ENCODE data around the gene WDTC1. TPM values are rescaled to one million over a fixed set of nuclear protein-coding genes. Genes with fewer than 3 reads are reported as not detected.

Gene WDTC1
- total and polyA plus RNA-seq, 9 of the 15 experiments (the other 6 are each of a cell fraction or from before 2014, with no cell fraction given) = 0.18 to 32.3 (median 8.8) TPM

DNA sequence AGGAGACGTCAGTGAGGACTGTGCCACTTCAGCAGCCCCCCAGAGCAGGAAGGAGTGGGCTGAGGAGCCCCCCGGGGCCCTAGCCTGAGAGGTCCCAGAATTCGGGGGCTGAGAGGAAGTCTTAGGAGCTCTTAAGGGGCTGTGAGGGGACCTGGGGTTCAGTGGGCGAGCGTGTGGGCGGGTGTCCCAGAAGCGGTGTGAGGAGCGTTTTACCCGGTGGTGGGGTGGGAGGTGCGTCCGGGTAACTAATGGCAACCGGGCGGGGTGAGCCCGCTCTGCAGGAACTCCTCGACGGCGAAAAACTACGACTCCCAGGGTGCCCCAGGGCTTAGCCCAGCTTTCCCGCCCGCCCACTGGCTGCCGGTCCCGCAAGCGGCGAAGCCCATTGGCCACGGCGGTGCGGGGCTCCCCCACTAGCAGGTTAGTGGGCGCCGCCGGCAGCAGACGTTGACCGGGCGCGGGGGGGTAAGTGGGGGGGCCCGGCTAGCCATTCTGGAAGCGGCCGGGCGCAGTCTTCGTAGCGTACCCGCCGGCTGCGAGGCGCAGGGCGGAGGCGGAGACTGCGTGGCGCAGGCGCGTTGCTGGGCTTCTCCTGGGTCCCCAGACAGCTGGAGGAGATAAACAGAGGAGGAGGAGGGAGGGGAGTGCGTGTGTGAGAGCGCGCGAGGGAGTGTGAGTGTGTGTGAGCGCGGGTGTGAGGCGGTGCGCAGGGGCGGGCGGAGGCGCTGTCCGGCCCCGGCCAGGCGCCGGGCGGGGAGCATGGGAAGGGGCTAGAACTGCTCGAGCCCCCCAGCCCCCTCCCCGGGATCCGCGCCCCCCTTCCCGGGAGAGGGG is at the start of gene WDTC1 (continued):
- TF ChIP-seq FOXA1 (IDR thresholded peaks at IDR 0.05; ENCODE audit: borderline replicate concordance) (no peak), ZNF785 (CRISPR knock-in tag; IDR thresholded peaks at IDR 0.05) (no peak), SMARCA5 (IDR thresholded peaks at IDR 0.05) (no peak), ZNF766 (CRISPR knock-in tag; conservative IDR thresholded peaks at IDR 0.05) (no peak), CHCHD3 (CRISPR knock-in tag; IDR thresholded peaks at IDR 0.05) (no peak), ARID2 (IDR thresholded peaks at IDR 0.05) (no peak), COPS2 (conservative IDR thresholded peaks at IDR 0.05) (no peak), JUNB (CRISPR knock-in tag; conservative IDR thresholded peaks at IDR 0.05) (no peak)
- TF ChIP-seq, protein P1, sequence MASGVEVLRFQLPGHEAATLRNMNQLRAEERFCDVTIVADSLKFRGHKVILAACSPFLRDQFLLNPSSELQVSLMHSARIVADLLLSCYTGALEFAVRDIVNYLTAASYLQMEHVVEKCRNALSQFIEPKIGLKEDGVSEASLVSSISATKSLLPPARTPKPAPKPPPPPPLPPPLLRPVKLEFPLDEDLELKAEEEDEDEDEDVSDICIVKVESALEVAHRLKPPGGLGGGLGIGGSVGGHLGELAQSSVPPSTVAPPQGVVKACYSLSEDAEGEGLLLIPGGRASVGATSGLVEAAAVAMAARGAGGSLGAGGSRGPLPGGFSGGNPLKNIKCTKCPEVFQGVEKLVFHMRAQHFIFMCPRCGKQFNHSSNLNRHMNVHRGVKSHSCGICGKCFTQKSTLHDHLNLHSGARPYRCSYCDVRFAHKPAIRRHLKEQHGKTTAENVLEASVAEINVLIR (CRISPR knock-in tag; IDR thresholded peaks at IDR 0.05) = peak; percentile 86
- TF ChIP-seq, protein P2, sequence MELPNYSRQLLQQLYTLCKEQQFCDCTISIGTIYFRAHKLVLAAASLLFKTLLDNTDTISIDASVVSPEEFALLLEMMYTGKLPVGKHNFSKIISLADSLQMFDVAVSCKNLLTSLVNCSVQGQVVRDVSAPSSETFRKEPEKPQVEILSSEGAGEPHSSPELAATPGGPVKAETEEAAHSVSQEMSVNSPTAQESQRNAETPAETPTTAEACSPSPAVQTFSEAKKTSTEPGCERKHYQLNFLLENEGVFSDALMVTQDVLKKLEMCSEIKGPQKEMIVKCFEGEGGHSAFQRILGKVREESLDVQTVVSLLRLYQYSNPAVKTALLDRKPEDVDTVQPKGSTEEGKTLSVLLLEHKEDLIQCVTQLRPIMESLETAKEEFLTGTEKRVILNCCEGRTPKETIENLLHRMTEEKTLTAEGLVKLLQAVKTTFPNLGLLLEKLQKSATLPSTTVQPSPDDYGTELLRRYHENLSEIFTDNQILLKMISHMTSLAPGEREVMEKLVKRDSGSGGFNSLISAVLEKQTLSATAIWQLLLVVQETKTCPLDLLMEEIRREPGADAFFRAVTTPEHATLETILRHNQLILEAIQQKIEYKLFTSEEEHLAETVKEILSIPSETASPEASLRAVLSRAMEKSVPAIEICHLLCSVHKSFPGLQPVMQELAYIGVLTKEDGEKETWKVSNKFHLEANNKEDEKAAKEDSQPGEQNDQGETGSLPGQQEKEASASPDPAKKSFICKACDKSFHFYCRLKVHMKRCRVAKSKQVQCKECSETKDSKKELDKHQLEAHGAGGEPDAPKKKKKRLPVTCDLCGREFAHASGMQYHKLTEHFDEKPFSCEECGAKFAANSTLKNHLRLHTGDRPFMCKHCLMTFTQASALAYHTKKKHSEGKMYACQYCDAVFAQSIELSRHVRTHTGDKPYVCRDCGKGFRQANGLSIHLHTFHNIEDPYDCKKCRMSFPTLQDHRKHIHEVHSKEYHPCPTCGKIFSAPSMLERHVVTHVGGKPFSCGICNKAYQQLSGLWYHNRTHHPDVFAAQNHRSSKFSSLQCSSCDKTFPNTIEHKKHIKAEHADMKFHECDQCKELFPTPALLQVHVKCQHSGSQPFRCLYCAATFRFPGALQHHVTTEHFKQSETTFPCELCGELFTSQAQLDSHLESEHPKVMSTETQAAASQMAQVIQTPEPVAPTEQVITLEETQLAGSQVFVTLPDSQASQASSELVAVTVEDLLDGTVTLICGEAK (IDR thresholded peaks at IDR 0.05) = peak; percentile 68
- TF ChIP-seq, protein P2 (CRISPR knock-in tag; IDR thresholded peaks at IDR 0.05) = no peak
- TF ChIP-seq, protein P3, sequence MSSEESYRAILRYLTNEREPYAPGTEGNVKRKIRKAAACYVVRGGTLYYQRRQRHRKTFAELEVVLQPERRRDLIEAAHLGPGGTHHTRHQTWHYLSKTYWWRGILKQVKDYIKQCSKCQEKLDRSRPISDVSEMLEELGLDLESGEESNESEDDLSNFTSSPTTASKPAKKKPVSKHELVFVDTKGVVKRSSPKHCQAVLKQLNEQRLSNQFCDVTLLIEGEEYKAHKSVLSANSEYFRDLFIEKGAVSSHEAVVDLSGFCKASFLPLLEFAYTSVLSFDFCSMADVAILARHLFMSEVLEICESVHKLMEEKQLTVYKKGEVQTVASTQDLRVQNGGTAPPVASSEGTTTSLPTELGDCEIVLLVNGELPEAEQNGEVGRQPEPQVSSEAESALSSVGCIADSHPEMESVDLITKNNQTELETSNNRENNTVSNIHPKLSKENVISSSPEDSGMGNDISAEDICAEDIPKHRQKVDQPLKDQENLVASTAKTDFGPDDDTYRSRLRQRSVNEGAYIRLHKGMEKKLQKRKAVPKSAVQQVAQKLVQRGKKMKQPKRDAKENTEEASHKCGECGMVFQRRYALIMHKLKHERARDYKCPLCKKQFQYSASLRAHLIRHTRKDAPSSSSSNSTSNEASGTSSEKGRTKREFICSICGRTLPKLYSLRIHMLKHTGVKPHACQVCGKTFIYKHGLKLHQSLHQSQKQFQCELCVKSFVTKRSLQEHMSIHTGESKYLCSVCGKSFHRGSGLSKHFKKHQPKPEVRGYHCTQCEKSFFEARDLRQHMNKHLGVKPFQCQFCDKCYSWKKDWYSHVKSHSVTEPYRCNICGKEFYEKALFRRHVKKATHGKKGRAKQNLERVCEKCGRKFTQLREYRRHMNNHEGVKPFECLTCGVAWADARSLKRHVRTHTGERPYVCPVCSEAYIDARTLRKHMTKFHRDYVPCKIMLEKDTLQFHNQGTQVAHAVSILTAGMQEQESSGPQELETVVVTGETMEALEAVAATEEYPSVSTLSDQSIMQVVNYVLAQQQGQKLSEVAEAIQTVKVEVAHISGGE (CRISPR knock-in tag; IDR thresholded peaks at IDR 0.05) = peak in 1 of 3 experiments; percentile 55; a peak in 2 of 6 replicates
- TF ChIP-seq, protein P4, sequence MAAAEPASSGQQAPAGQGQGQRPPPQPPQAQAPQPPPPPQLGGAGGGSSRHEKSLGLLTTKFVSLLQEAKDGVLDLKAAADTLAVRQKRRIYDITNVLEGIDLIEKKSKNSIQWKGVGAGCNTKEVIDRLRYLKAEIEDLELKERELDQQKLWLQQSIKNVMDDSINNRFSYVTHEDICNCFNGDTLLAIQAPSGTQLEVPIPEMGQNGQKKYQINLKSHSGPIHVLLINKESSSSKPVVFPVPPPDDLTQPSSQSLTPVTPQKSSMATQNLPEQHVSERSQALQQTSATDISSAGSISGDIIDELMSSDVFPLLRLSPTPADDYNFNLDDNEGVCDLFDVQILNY (CRISPR knock-in tag; IDR thresholded peaks at IDR 0.05) = no peak

All from K562 (cell line).